Right ventricle myocardium inferior (tissue), 1 donor: ENCODE results near the gene TMX1. TPM values are rescaled to one million over a fixed set of nuclear protein-coding genes. Genes with fewer than 3 reads are reported as not detected.

ENCODE experiments used
- total RNA-seq: library from RNA; stranded (reverse); fragmentation: NEBNext Ultra II Directional; extraction: Animal tissue kit (Norgen Biotek cat#: 25700); gene quantifications from one replicate; pipeline ENCODE4 v1.2.1, GENCODE V29; 2021
- donor health status: DM: no; HTN: yes; CAD: no; lungs with severe emphysema.

The TMX1 gene
- total RNA-seq, 1 donor from 2014 or later, result 10.0 TPM

Other genes starting within 250 kb of the TMX1 start
- 0.62 TPM for gene TRIM9, start 145.1 kb upstream of the TMX1 start, total RNA-seq